Measurements from ENCODE around the gene OSBPL10.

Gene OSBPL10

DNA sequence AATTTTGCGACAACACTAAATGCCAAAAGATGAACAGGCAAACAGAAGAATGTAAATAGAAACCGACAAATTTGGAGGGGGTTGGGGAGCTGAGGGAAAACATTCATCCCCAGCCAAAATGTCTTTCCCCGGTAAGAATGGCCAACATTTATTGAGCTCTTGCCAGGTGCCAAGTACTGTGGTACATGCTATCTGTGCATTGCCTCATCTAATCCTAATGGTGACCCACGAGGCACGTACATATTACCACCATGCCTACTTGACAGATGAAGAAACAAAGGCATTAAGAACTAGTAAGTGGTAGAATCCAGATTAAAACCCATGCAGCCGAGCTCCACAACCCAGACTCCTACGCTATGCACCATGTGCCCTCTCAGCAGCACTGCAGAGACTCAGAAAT lies 242.7 kb downstream of the OSBPL10 start:
- H3K27ac ChIP-seq (ENCODE audit: low read length), result no peak overlapping the region
- H3K4me1 ChIP-seq (ENCODE audit: low read length), result no peaks in the 10 kb centered on the region
- no peak for TF ChIP-seq EZH2phosphoT487 (IDR thresholded peaks at IDR 0.05; ENCODE audit: low read depth)
- no peak for TF ChIP-seq CTCF (IDR thresholded peaks at IDR 0.05; ENCODE audit: low read depth, low read length)
- H4K20me1 ChIP-seq (ENCODE audit: insufficient read depth, low read length), result no peaks in the 10 kb centered on the region
- no peaks in the 10 kb centered on the region for H3K36me3 ChIP-seq (replicated peaks; ENCODE audit: low read depth, low read length)
- H3K27me3 ChIP-seq (ENCODE audit: low read depth, low read length), result no peaks in the 10 kb centered on the region
- no peaks in the 10 kb centered on the region for H3K79me2 ChIP-seq (ENCODE audit: low read length)
- no peaks in the 10 kb centered on the region for H3K9me3 ChIP-seq (ENCODE audit: insufficient read depth, low read length)
- H3K4me3 ChIP-seq (ENCODE audit: low read length), result no peak overlapping the region
- no peak overlapping the region for H3K4me2 ChIP-seq (ENCODE audit: low read length)
- no peak overlapping the region for H2AFZ ChIP-seq (ENCODE audit: low read depth, low read length)
- no peak overlapping the region for H3K9ac ChIP-seq (ENCODE audit: low read length)

GRCh38 chr3:31735667-31736066 lies 245.4 kb downstream of the OSBPL10 start:
- H3K79me2 ChIP-seq (ENCODE audit: low read length), result no peaks in the 10 kb centered on the region
- H3K4me3 ChIP-seq (ENCODE audit: low read length), result no peak overlapping the region
- TF ChIP-seq EZH2phosphoT487 (IDR thresholded peaks at IDR 0.05; ENCODE audit: low read depth), result no peak
- no peak for TF ChIP-seq CTCF (IDR thresholded peaks at IDR 0.05; ENCODE audit: low read depth, low read length)

DNA sequence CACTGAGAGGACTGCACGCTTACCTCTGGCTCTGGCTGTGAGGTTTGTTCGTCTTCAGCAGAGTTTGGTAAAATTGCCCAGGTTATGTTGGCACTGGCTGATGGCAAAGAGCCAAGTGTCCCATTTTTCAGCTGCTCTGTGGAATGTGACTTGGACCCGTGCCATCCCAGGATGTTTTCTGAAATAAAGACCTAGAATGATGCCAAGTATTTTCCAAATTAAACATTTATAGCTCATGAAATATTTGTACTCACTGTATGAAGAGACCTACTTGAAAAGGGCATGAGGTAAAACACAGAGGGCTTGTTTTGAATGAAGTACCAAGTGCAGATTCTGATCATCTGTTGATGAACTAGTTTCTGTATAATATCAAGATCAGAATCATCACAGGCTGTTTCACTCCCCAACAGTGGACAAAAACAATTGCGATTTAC lies 247.8 kb downstream of the OSBPL10 start:
- Histone ChIP-seq H3K9me3 (ENCODE audit: insufficient read depth, low read length) (no peaks in the 10 kb centered on the region), H3K27ac (ENCODE audit: low read length) (no peak overlapping the region), H3K4me1 (ENCODE audit: low read length) (no peaks in the 10 kb centered on the region), H4K20me1 (ENCODE audit: insufficient read depth, low read length) (no peaks in the 10 kb centered on the region), H3K4me2 (ENCODE audit: low read length) (no peak overlapping the region), H3K79me2 (ENCODE audit: low read length) (no peaks in the 10 kb centered on the region), H3K4me3 (ENCODE audit: low read length) (no peak overlapping the region), H3K36me3 (replicated peaks; ENCODE audit: low read depth, low read length) (no peaks in the 10 kb centered on the region), H3K27me3 (ENCODE audit: low read depth, low read length) (no peaks in the 10 kb centered on the region), H3K9ac (ENCODE audit: low read length) (no peak overlapping the region), H2AFZ (ENCODE audit: low read depth, low read length) (no peak overlapping the region)
- TF ChIP-seq CTCF (IDR thresholded peaks at IDR 0.05; ENCODE audit: low read depth, low read length), result no peak
- TF ChIP-seq EZH2phosphoT487 (IDR thresholded peaks at IDR 0.05; ENCODE audit: low read depth), result no peak

More at GRCh38 chr3:31735667-31736066, 245.4 kb downstream of the OSBPL10 start:
- no peak overlapping the region for H3K9ac ChIP-seq (ENCODE audit: low read length)
- no peak overlapping the region for H3K4me2 ChIP-seq (ENCODE audit: low read length)
- H4K20me1 ChIP-seq (ENCODE audit: insufficient read depth, low read length), result no peaks in the 10 kb centered on the region
- no peaks in the 10 kb centered on the region for H3K4me1 ChIP-seq (ENCODE audit: low read length)
- H2AFZ ChIP-seq (ENCODE audit: low read depth, low read length), result no peak overlapping the region
- no peaks in the 10 kb centered on the region for H3K27me3 ChIP-seq (ENCODE audit: low read depth, low read length)
- H3K9me3 ChIP-seq (ENCODE audit: insufficient read depth, low read length), result no peaks in the 10 kb centered on the region
- no peak overlapping the region for H3K27ac ChIP-seq (ENCODE audit: low read length)
- no peaks in the 10 kb centered on the region for H3K36me3 ChIP-seq (replicated peaks; ENCODE audit: low read depth, low read length)

DNA sequence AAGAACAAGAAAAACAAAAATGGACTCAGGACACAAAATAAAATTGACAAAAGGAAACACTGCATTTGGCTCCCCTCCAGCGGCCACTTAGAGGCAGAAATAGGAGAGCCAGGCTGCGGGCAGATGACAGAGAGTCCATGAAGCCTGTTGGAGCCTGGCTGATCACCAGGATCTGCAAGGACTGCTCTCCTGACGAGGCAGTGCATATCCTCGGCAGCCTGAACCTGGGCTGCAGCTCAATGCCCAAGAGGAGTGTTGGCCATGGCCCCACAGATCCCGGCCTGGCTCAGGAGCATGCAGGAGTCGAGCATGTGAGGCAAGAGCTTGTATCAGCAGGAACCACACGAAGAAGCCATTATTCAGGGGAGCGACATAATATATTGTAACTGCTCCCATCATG lies 248.5 kb downstream of the OSBPL10 start:
- H2AFZ ChIP-seq (ENCODE audit: low read depth, low read length), result no peak overlapping the region
- H3K79me2 ChIP-seq (ENCODE audit: low read length), result no peaks in the 10 kb centered on the region
- H3K9me3 ChIP-seq (ENCODE audit: insufficient read depth, low read length), result no peaks in the 10 kb centered on the region
- no peak overlapping the region for H3K27ac ChIP-seq (ENCODE audit: low read length)
- no peaks in the 10 kb centered on the region for H3K27me3 ChIP-seq (ENCODE audit: low read depth, low read length)
- H3K9ac ChIP-seq (ENCODE audit: low read length), result no peak overlapping the region
- H4K20me1 ChIP-seq (ENCODE audit: insufficient read depth, low read length), result no peaks in the 10 kb centered on the region
- no peak overlapping the region for H3K4me3 ChIP-seq (ENCODE audit: low read length)
- H3K4me1 ChIP-seq (ENCODE audit: low read length), result no peaks in the 10 kb centered on the region
- no peak overlapping the region for H3K4me2 ChIP-seq (ENCODE audit: low read length)
- no peak for TF ChIP-seq CTCF (IDR thresholded peaks at IDR 0.05; ENCODE audit: low read depth, low read length)
- H3K36me3 ChIP-seq (replicated peaks; ENCODE audit: low read depth, low read length), result no peaks in the 10 kb centered on the region
